Hepatocyte (in vitro differentiated cells): ENCODE results near the gene TXNDC11. TPM values are rescaled to one million over a fixed set of nuclear protein-coding genes. Genes with fewer than 3 reads are reported as not detected.

Experiments used
- DNase-seq: peaks from one replicate; pipeline ENCODE4 v3.0.0-alpha.2; 2016; ENCODE audit warnings: low spot score
- H2AFZ ChIP-seq: fragments of 200-600 bp; sonication (generic); 2 replicates; pipeline ENCODE4 v1.6.0; 2016; ENCODE audit warnings: antibody characterized with exemption, mild to moderate bottlenecking
- H3K27ac ChIP-seq: fragments of 200-600 bp; sonication (generic); 2 replicates; pipeline ENCODE4 v1.5.1; 2016; ENCODE audit warnings: mild to moderate bottlenecking
- H3K27me3 ChIP-seq: fragments of 200-600 bp; sonication (generic); 2 replicates; pipeline ENCODE4 v1.6.1; 2016
- H3K36me3 ChIP-seq: fragments of 200-600 bp; sonication (generic); replicated peaks from 2 replicates; pipeline ENCODE4 v1.5.1; 2016; ENCODE audit warnings: low read depth; ENCODE audit not compliant: insufficient read depth
- H3K4me1 ChIP-seq: fragments of 200-600 bp; sonication (generic); 2 replicates; pipeline ENCODE4 v1.5.1; 2016; ENCODE audit warnings: mild to moderate bottlenecking, moderate library complexity; ENCODE audit not compliant: insufficient read depth
- H3K4me2 ChIP-seq: fragments of 200-600 bp; sonication (generic); 2 replicates; pipeline ENCODE4 v1.6.0; 2016
- H3K4me3 ChIP-seq: fragments of 200-600 bp; sonication (generic); 2 replicates; pipeline ENCODE4 v1.5.1; 2016; ENCODE audit warnings: mild to moderate bottlenecking
- H3K79me2 ChIP-seq: fragments of 200-600 bp; sonication (generic); 2 replicates; pipeline ENCODE4 v1.6.0; 2017; ENCODE audit warnings: mild to moderate bottlenecking
- H3K9me2 ChIP-seq: fragments of 200-600 bp; sonication (generic); replicated peaks from 2 replicates; pipeline ENCODE4 v1.6.0; 2017; ENCODE audit warnings: mild to moderate bottlenecking; ENCODE audit not compliant: insufficient read depth
- H3K9me3 ChIP-seq: fragments of 200-600 bp; sonication (generic); 2 replicates; pipeline ENCODE4 v1.5.1; 2016; ENCODE audit warnings: low read depth, mild to moderate bottlenecking
- H4K20me1 ChIP-seq: fragments of 200-600 bp; sonication (generic); 2 replicates; pipeline ENCODE4 v1.6.0; 2016; ENCODE audit warnings: mild to moderate bottlenecking; ENCODE audit not compliant: insufficient read depth, poor library complexity, severe bottlenecking
- EZH2 ChIP-seq: fragments of 200-600 bp; sonication (generic); IDR thresholded peaks from 2 replicates; pipeline ENCODE4 v1.6.1; 2016; ENCODE audit warnings: antibody characterized with exemption, mild to moderate bottlenecking, borderline replicate concordance
- EZH2phosphoT487 ChIP-seq: fragments of 200-600 bp; sonication (generic); IDR thresholded peaks from one replicate; pipeline ENCODE4 v1.6.1; 2018; ENCODE audit warnings: antibody characterized with exemption, mild to moderate bottlenecking, low read depth, moderate library complexity; ENCODE audit not compliant: unreplicated experiment, severe bottlenecking
- WGBS: methylation state at CpG from one replicate; pipeline ENCODE4 v1.1.6; 2016; ENCODE audit warnings: low lambda C conversion rate; ENCODE audit errors: missing lambda C conversion rate; 5-methylcytosine and 5-hydroxymethylcytosine counted together
- polyA plus RNA-seq: library from polyadenylated mRNA; unstranded; fragments of >200 nt; fragmentation: Nextera tagmentation; extraction: Ambion mirVana; gene quantifications from 2 replicates; pipeline ENCODE4 v1.2.1, GENCODE V29; 2016
- total RNA-seq: library from RNA; depleted of rRNA; stranded (reverse); fragments of >200 nt; gene quantifications from 2 replicates; pipeline ENCODE4 v1.2.3, GENCODE V29; 2014
- TF ChIP-seq, protein P1 (sequence below): fragments of 200-600 bp; sonication (generic); IDR thresholded peaks from 2 replicates; pipeline ENCODE4 v1.5.1; 2016; ENCODE audit warnings: antibody characterized with exemption, mild to moderate bottlenecking; ENCODE audit not compliant: poor library complexity

The TXNDC11 gene
- total and polyA plus RNA-seq, 2 experiments from 2014 or later: 58.5 to 59.4 TPM

- 64% methylated on average over 9 of the region's 9 CpGs for WGBS
- H4K20me1 ChIP-seq: peaks cover 17% of the 10 kb centered on the region
These were observed 42.2 kb downstream of the TXNDC11 start for GRCh38 chr16:11700264-11701029.

DNA sequence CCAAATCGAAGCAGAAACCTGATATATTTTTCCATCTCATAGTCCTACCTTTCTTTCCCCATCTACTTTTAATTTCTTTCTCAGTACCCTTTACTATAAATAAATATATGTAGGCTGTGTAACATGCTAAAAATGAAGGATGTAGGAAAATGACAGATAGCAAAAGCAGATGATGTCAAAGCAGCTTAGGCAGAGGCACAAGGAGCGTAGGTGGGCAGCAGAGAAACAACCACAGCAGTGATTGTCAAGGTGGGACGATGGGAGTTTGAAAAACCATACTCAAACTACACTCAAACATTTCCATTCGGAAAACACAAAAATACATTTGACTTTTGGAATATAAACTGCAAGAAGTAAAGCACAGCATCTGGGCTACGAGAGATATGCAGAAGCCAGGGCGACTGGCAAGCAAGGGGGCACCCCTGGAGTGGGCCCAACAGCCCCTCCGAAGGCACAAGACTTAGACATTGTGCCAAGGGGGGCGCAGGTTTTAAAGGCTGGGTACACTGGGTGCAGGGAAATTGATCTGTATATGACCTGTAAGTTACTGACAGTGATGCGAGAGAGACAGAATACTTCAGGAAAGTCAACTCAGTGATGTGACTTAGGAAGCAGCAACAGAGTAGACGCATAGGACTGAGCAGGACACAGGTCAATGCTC is 43.3 kb downstream of the TXNDC11 start:
- DNase-seq: no peak
- H3K4me3 ChIP-seq: no peak overlapping the region
- no peak overlapping the region for H3K4me2 ChIP-seq
- H2AFZ ChIP-seq: no peak overlapping the region
- H3K27ac ChIP-seq: no peak overlapping the region
- peaks cover 17% of the 10 kb centered on the region for H4K20me1 ChIP-seq
- 92% methylated on average over 10 of the region's 10 CpGs for WGBS
- TF ChIP-seq EZH2phosphoT487 (no peak), EZH2 (no peak)
- TF ChIP-seq, protein P1, sequence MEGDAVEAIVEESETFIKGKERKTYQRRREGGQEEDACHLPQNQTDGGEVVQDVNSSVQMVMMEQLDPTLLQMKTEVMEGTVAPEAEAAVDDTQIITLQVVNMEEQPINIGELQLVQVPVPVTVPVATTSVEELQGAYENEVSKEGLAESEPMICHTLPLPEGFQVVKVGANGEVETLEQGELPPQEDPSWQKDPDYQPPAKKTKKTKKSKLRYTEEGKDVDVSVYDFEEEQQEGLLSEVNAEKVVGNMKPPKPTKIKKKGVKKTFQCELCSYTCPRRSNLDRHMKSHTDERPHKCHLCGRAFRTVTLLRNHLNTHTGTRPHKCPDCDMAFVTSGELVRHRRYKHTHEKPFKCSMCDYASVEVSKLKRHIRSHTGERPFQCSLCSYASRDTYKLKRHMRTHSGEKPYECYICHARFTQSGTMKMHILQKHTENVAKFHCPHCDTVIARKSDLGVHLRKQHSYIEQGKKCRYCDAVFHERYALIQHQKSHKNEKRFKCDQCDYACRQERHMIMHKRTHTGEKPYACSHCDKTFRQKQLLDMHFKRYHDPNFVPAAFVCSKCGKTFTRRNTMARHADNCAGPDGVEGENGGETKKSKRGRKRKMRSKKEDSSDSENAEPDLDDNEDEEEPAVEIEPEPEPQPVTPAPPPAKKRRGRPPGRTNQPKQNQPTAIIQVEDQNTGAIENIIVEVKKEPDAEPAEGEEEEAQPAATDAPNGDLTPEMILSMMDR: no peak
- no peaks in the 10 kb centered on the region for H3K27me3 ChIP-seq
- no peaks in the 10 kb centered on the region for H3K36me3 ChIP-seq
- H3K4me1 ChIP-seq: peaks cover 11% of the 10 kb centered on the region
- no peaks in the 10 kb centered on the region for H3K9me2 ChIP-seq
- peaks cover 44% of the 10 kb centered on the region for H3K79me2 ChIP-seq
- H3K9me3 ChIP-seq: no peaks in the 10 kb centered on the region

More at GRCh38 chr16:11700264-11701029, 42.2 kb downstream of the TXNDC11 start:
- Histone ChIP-seq H3K27ac (peak overlapping the region; percentile 68), H3K4me3 (no peak overlapping the region), H3K9me2 (no peaks in the 10 kb centered on the region), H3K27me3 (no peaks in the 10 kb centered on the region), H3K36me3 (no peaks in the 10 kb centered on the region), H3K4me2 (peak overlapping the region; percentile 22), H3K9me3 (no peaks in the 10 kb centered on the region), H2AFZ (no peak overlapping the region), H3K79me2 (peaks cover 46% of the 10 kb centered on the region), H3K4me1 (peaks cover 11% of the 10 kb centered on the region)
- TF ChIP-seq, protein P1: no peak
- TF ChIP-seq EZH2: no peak
- no peak for TF ChIP-seq EZH2phosphoT487
- no peak for DNase-seq

DNA sequence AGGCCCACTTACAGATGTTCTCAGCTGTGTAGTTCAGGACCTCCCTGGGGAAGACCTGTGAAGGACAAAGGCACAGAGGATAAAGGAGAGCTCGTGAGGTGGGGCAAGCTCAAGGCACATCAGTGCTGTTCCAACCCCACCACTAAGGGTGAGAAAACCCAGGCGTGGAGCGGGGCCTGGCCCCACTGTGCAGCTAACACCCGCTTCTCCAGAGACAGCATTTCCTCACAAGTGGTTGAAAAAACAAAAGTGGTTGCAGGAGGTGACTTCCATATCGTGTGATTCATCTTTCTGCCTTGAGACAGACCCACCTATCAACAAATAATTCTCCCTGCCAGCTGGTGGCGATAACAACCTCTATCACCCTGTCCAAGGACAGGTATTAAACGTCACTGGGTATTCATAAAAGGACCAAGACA is 44.4 kb downstream of the TXNDC11 start:
- no peaks in the 10 kb centered on the region for H3K9me2 ChIP-seq
- no peak overlapping the region for H3K4me3 ChIP-seq
- H3K79me2 ChIP-seq: peaks cover 38% of the 10 kb centered on the region
- no peak for DNase-seq
- H3K4me1 ChIP-seq: peaks cover 11% of the 10 kb centered on the region
- no peak overlapping the region for H2AFZ ChIP-seq
- no peaks in the 10 kb centered on the region for H3K36me3 ChIP-seq
- 85% methylated on average over 7 of the region's 7 CpGs for WGBS
- H3K9me3 ChIP-seq: no peaks in the 10 kb centered on the region
- H3K27me3 ChIP-seq: no peaks in the 10 kb centered on the region
- H4K20me1 ChIP-seq: peaks cover 22% of the 10 kb centered on the region
- TF ChIP-seq EZH2phosphoT487 (no peak), EZH2 (no peak)
- TF ChIP-seq, protein P1: no peak
- H3K27ac ChIP-seq: no peak overlapping the region
- H3K4me2 ChIP-seq: no peak overlapping the region
